Amniotic epithelial cell (primary cell): ENCODE data around the gene ACTR1B.
"Not testable (repeated sequence)": the region's sequence is repeated elsewhere in the genome, so short reads cannot be mapped to it uniquely, and the experiment has no call there.

Experiments used
- DNase-seq: peaks from one replicate; pipeline ENCODE4 v3.0.0-alpha.2; 2010; ENCODE audit warnings: low read depth

Gene ACTR1B

GRCh38 chr2:97658691-97659157 is 5.1 kb downstream of the ACTR1B start:
- DNase-seq = no peak

GRCh38 chr2:97657986-97658690 is 5.7 kb downstream of the ACTR1B start:
- DNase-seq = no peak

- no peak for DNase-seq
These were observed 6.8 kb downstream of the ACTR1B start for GRCh38 chr2:97656905-97657587.

- DNase-seq = no peak
These were observed 7.6 kb downstream of the ACTR1B start for GRCh38 chr2:97656129-97656755.

- DNase-seq = no peak
These were observed 9.1 kb downstream of the ACTR1B start for GRCh38 chr2:97654791-97655190.

- DNase-seq = no peak
These were observed 9.5 kb downstream of the ACTR1B start for GRCh38 chr2:97654309-97654708.

GRCh38 chr2:97653874-97654273 is 10.0 kb downstream of the ACTR1B start:
- DNase-seq = no peak

- DNase-seq = no peak
These were observed 10.4 kb downstream of the ACTR1B start for GRCh38 chr2:97653473-97653872.

- no peak for DNase-seq
These were observed 12.7 kb downstream of the ACTR1B start for GRCh38 chr2:97651114-97651513.

GRCh38 chr2:97646977-97647376 is 16.9 kb downstream of the ACTR1B start:
- DNase-seq = no peak

- peak; percentile 93 for DNase-seq
These were observed 17.9 kb downstream of the ACTR1B start, which contains the start of gene COX5B for GRCh38 chr2:97645695-97646629. Gene COX5B, plus strand, starts transcription at chr2:97646062. Its CDS starts 25 bp downstream, at chr2:97646087.

- no peak for DNase-seq
These were observed 18.6 kb downstream of the ACTR1B start for GRCh38 chr2:97645112-97645694.

- DNase-seq = no peak
These were observed 19.7 kb downstream of the ACTR1B start for GRCh38 chr2:97644023-97644717.

GRCh38 chr2:97626049-97626430 is 37.8 kb downstream of the ACTR1B start:
- not testable (repeated sequence) for DNase-seq

GRCh38 chr2:97625354-97626048 is 38.3 kb downstream of the ACTR1B start:
- DNase-seq = not testable (repeated sequence)

GRCh38 chr2:97622976-97623375 is 40.9 kb downstream of the ACTR1B start:
- DNase-seq = not testable (repeated sequence)

- DNase-seq = not testable (repeated sequence)
These were observed 43.4 kb downstream of the ACTR1B start for GRCh38 chr2:97620492-97620891.

GRCh38 chr2:97618939-97619827 is 44.7 kb downstream of the ACTR1B start:
- DNase-seq = not testable (repeated sequence)

GRCh38 chr2:97617911-97618310 is 45.9 kb downstream of the ACTR1B start:
- no peak for DNase-seq
